K562 (cell line): ENCODE results near the gene ZNF121. TPM values are rescaled to one million over a fixed set of nuclear protein-coding genes. Genes with fewer than 3 reads are reported as not detected.

Experiments used
- ATAC-seq: fragments of 200-7000 bp; cut with Tn5 transposase; 3 replicates; pipeline ENCODE4 v1.9.1; 2020; ENCODE audit warnings: moderate library complexity
- BruUV-seq: library from RNA; stranded (reverse); fragments of 400-500 nt; replicated peaks from 2 replicates; lab custom pipeline; 2021; lab: Mats Ljungman, UMichigan
- CTCF ChIA-PET: fragments of 300-600 bp; formaldehyde crosslinking; extraction: SDS; loops from one replicate; lab custom pipeline; 2021; ENCODE audit warnings: low intra/inter-chr PET ratio; lab: Yijun Ruan, JAX
- POLR2A ChIA-PET: fragments of 300-600, 350-650 bp; sonication (Branson Sonifier 250); formaldehyde crosslinking; extraction: SDS; loops from one replicate; lab custom pipeline; 2021; ENCODE audit warnings: antibody characterized with exemption, inconsistent platforms; lab: Yijun Ruan, JAX
- DNase-seq, 4 experiments: peaks; one replicate each; pipeline versions ENCODE4 v3.0.0 to v3.0.0-alpha.2; 2011 to 2018; ENCODE audit warnings: low spot score in 3 of 4, mixed read lengths in 3 of 4; ENCODE audit errors: extremely low read depth in 1 of 4
- FAIRE-seq: peaks from 2 replicates; lab custom pipeline; 2011; peaks lifted over from hg19 to GRCh38; lab: Jason Lieb, UNC
- H2AFZ ChIP-seq: 2 replicates; pipeline ENCODE4 v1.6.0; 2011; ENCODE audit warnings: low read depth, low read length, control low read depth, inconsistent platforms
- H3K27ac ChIP-seq: fragments of 200-600 bp; 3 replicates; pipeline ENCODE4 v1.8.0; 2011; ENCODE audit warnings: low read depth, mild to moderate bottlenecking, control low read depth, inconsistent platforms, low read length, moderate library complexity, mixed read lengths; ENCODE audit errors: extremely low read depth
- H3K27me3 ChIP-seq, 2 experiments: fragments of 300-600 bp in 1 of 2; 2 replicates in 1 of 2; 3 replicates in 1 of 2; pipeline versions ENCODE4 v1.6.0 to v1.8.0; 2011; ENCODE audit warnings: inconsistent platforms in 2 of 2, low read length in 2 of 2, mild to moderate bottlenecking in 1 of 2, mixed read lengths in 1 of 2, moderate library complexity in 1 of 2; ENCODE audit not compliant: control insufficient read depth in 2 of 2, insufficient read depth in 2 of 2
- H3K36me3 ChIP-seq: fragments of 300-600 bp; 3 replicates; pipeline ENCODE4 v1.8.0; 2011; ENCODE audit warnings: mild to moderate bottlenecking, low read length, inconsistent platforms; ENCODE audit not compliant: control insufficient read depth, insufficient read depth
- H3K4me1 ChIP-seq, 2 experiments: fragments of 200-600 bp in 1 of 2; replicated peaks in 1 of 2; 2 replicates in 1 of 2; 3 replicates in 1 of 2; pipeline versions ENCODE4 v1.5.1 to v1.8.0; 2011; ENCODE audit warnings: inconsistent platforms in 2 of 2, low read length in 2 of 2, mild to moderate bottlenecking in 1 of 2, mixed read lengths in 1 of 2, moderate library complexity in 1 of 2; ENCODE audit not compliant: control insufficient read depth in 2 of 2, insufficient read depth in 2 of 2
- H3K4me2 ChIP-seq: 2 replicates; pipeline ENCODE4 v1.6.1; 2011; ENCODE audit warnings: low read length, control low read depth, inconsistent platforms, mixed read lengths; ENCODE audit not compliant: insufficient read depth
- H3K4me3 ChIP-seq: fragments of 200-600 bp; sonication (generic), shearing (Covaris generic); 2 replicates; pipeline ENCODE4 v1.5.1; 2016; ENCODE audit warnings: control low read depth, inconsistent platforms
- H3K79me2 ChIP-seq: fragments of 200-600 bp; 3 replicates; pipeline ENCODE4 v1.8.0; 2011; ENCODE audit warnings: low read length, inconsistent platforms; ENCODE audit not compliant: control insufficient read depth, insufficient read depth
- H3K9ac ChIP-seq, 2 experiments: 2 replicates each; pipeline versions ENCODE4 v1.6.0 to v1.6.1; 2011; ENCODE audit warnings: low read depth in 2 of 2, low read length in 2 of 2, control low read depth in 1 of 2, inconsistent platforms in 1 of 2, mild to moderate bottlenecking in 1 of 2, mixed read lengths in 1 of 2; ENCODE audit not compliant: insufficient read depth in 1 of 2
- H3K9me1 ChIP-seq: one replicate; pipeline ENCODE4 v1.6.0; 2011; ENCODE audit warnings: inconsistent platforms, mild to moderate bottlenecking, low read length, moderate library complexity; ENCODE audit not compliant: control insufficient read depth, insufficient read depth
- H3K9me3 ChIP-seq: replicated peaks from 2 replicates; pipeline ENCODE4 v1.5.1; 2011; ENCODE audit warnings: low read depth, low read length, inconsistent platforms; ENCODE audit not compliant: control insufficient read depth, insufficient read depth
- H4K20me1 ChIP-seq: replicated peaks from 2 replicates; pipeline ENCODE4 v1.6.1; 2011; ENCODE audit warnings: low read length, inconsistent platforms, mixed read lengths; ENCODE audit not compliant: control insufficient read depth, insufficient read depth
- FOSL1 ChIP-seq: fragments of 200-800 bp; sonication (Bioruptor generic); conservative IDR thresholded peaks from 2 replicates; pipeline ENCODE4 v1.6.1; 2016; ENCODE audit warnings: missing genetic modification characterization, missing compliant biosample characterization
- GTF2F1 ChIP-seq: IDR thresholded peaks from 2 replicates; pipeline ENCODE4 v1.6.1; 2011; ENCODE audit warnings: low read depth, low read length, improper control_type of control experiment
- MIER1 ChIP-seq: fragments of 450-650 bp; IDR thresholded peaks from 2 replicates; pipeline ENCODE4 v1.6.1; 2016; ENCODE audit warnings: antibody characterized with exemption, mild to moderate bottlenecking, low read depth
- NFIX ChIP-seq: fragments of 250-450 bp; sonication (Bioruptor Pico); IDR thresholded peaks from 2 replicates; pipeline ENCODE4 v1.4.0; 2020; ENCODE audit warnings: low read depth, mild to moderate bottlenecking, moderate library complexity
- POLR3G ChIP-seq: IDR thresholded peaks from 2 replicates; pipeline ENCODE4 v1.6.1; 2011; ENCODE audit not compliant: insufficient read length, insufficient replicate concordance; ENCODE audit errors: extremely low read depth
- PYGO2 ChIP-seq: fragments of 450-650 bp; IDR thresholded peaks from 2 replicates; pipeline ENCODE4 v1.6.1; 2016; ENCODE audit warnings: mild to moderate bottlenecking, missing genetic modification characterization, moderate library complexity, missing compliant biosample characterization
- SOX6 ChIP-seq: fragments of 450-650 bp; IDR thresholded peaks from 2 replicates; pipeline ENCODE4 v1.6.1; 2014; ENCODE audit warnings: mild to moderate bottlenecking
- YY1 ChIP-seq, 3 experiments: IDR thresholded peaks; 2 replicates each; pipeline ENCODE4 v1.6.1; 2011; ENCODE audit warnings: low read length in 2 of 3, mild to moderate bottlenecking in 2 of 3, moderate library complexity in 2 of 3, borderline replicate concordance in 1 of 3, control low read depth in 1 of 3, low read depth in 1 of 3; ENCODE audit not compliant: insufficient read depth in 3 of 3, insufficient replicate concordance in 2 of 3, control insufficient read depth in 1 of 3, insufficient read length in 1 of 3; ENCODE audit errors: extremely low read depth in 1 of 3
- ZNF740 ChIP-seq, 3 experiments: fragments of 200-800 bp in 1 of 3; sonication (Bioruptor generic) in 1 of 3; sonication (generic) in 1 of 3; formaldehyde crosslinking in 1 of 3; IDR thresholded peaks; 2 replicates each; pipeline versions ENCODE4 v1.6.1 to v1.8.0; 2016 to 2022; ENCODE audit warnings: mild to moderate bottlenecking in 2 of 3, missing compliant biosample characterization in 2 of 3, missing genetic modification characterization in 2 of 3, missing genetic modification reagents in 1 of 3
- WGBS: fragments of 100-300 bp; shearing (Covaris generic); methylation state at CpG from one replicate; pipeline ENCODE4 v1.1.6; 2016; ENCODE audit warnings: low coverage, mixed read lengths; ENCODE audit not compliant: insufficient coverage; ENCODE audit errors: missing lambda C conversion rate; 5-methylcytosine and 5-hydroxymethylcytosine counted together
- in situ Hi-C: fragments of 300-500 bp; cut with MboI; formaldehyde crosslinking; loops from 4 replicates; pipeline ENCODE4 v1.15.0; 2018; ENCODE audit warnings: inconsistent platforms, mixed read lengths
- intact Hi-C: fragments of 100-400 bp; cut with micrococcal nuclease; formaldehyde crosslinking; loops from 2 replicates; pipeline ENCODE4 v1.14.2; 2022
- polyA plus RNA-seq, 8 experiments: library from polyadenylated mRNA; depleted of rRNA in 4 of 8; stranded (reverse) in 5 of 8; unstranded in 3 of 8; fragments of >200 nt; fragmentation: Nextera tagmentation in 2 of 8; fragmentation: Illumina TruSeq in 1 of 8; extraction: Ambion mirVana in 2 of 8; extraction: Trizol in 1 of 8; gene quantifications; 2 replicates each; pipeline versions ENCODE4 v1.2.1 to v1.2.3, GENCODE V29; 2011 to 2014; ENCODE audit warnings: inconsistent platforms in 1 of 8, missing spikeins in 1 of 8
- total RNA-seq, 7 experiments: library from RNA; depleted of rRNA in 6 of 7; stranded (reverse); fragments of >200 nt in 6 of 7; fragmentation: Illumina TruSeq in 2 of 7; extraction: Trizol in 2 of 7; gene quantifications; 2 replicates each; pipeline versions ENCODE4 v1.2.1 to v1.2.3, GENCODE V29; 2011 to 2021; ENCODE audit warnings: low replicate concordance in 1 of 7

Gene ZNF121
- total and polyA plus RNA-seq, 9 of the 15 experiments (the other 6 are each of a cell fraction or from before 2014, with no cell fraction given), result 14.6 to 115 (median 33.4) TPM

DNA sequence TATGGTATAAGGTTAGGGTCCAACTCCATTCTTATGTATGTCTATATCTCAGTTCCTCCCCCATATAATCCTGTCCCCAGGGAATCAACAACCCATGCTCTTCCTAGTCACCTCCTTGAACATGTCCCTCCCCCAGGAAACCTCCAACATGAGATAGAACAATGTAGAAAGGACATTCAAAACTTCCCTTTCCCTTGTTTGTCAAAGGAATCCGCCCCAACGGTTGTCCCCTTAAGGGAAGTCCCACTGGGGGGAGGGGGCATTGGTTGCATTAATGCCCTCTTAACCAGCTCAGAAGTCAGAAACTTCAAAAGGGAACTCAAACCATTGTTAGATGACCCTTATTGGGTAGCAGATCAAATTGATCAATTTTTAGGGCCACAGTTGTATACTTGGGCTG is 43.6 kb upstream of the ZNF121 start:
- Histone ChIP-seq H3K4me1 (peaks cover 0 to 3% of the 10 kb centered on the region in 2 experiments; a peak in 1 of 5 replicates), H3K79me2 (no peaks in the 10 kb centered on the region), H4K20me1 (no peaks in the 10 kb centered on the region), H3K27me3 (no peaks in the 10 kb centered on the region), H3K27ac (no peak overlapping the region), H3K9me1 (no peaks in the 10 kb centered on the region), H3K9me3 (no peaks in the 10 kb centered on the region), H3K4me3 (no peak overlapping the region), H3K9ac (no peak overlapping the region), H2AFZ (no peak overlapping the region), H3K36me3 (no peaks in the 10 kb centered on the region), H3K4me2 (no peak overlapping the region)
- no TSS peak for BruUV-seq
- intact Hi-C loops (loop anchor here (10.0 kb wide), 1 partner anchor 287 kb away; no protein-coding TSS in a partner anchor), in situ Hi-C loops (loop anchor here (5.0 to 10.0 kb wide), 2 partner anchors 164 to 493 kb away; no protein-coding TSS in a partner anchor)
- no peak for FAIRE-seq
- POLR2A ChIA-PET, result no interaction called here
- no peak for DNase-seq
- WGBS, result 33% methylated on average over 2 of the region's 2 CpGs
- TF ChIP-seq MIER1 (no peak), YY1 (IDR thresholded peaks at IDR 0.05; ENCODE audit: borderline replicate concordance in 1 of 3, control insufficient read depth in 1 of 3, extremely low read depth in 1 of 3, insufficient read depth in 3 of 3, insufficient read length in 1 of 3, insufficient replicate concordance in 2 of 3, low read depth in 1 of 3, low read length in 2 of 3) (no peak), PYGO2 (tag) (no peak)
- CTCF ChIA-PET, result interaction anchor here (1.2 kb wide), 1 partner anchor 163 kb away, joined by 4 read pairs; no protein-coding TSS in a partner anchor
- no peak for ATAC-seq

DNA sequence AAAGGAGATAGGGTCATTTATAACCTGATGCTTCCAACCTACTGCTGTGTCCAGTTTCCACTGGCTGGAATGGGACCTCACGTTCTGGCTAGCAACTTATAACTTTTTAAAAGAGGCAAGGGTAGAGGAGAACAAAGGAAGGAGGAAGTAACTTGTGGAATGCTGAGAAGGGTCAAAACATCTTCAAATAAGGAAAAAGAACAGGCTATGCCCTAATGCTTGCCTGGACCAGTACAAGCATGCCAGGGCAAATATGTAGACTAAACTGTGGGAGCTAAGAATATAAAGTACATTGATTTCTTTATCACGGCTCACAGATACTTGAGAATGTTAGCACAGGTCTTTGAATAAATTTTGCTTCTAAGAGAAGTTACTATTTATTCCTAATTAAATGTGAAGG is 38.2 kb upstream of the ZNF121 start:
- no peak for FAIRE-seq
- Histone ChIP-seq H3K9me3 (no peaks in the 10 kb centered on the region), H2AFZ (no peak overlapping the region), H3K4me2 (no peak overlapping the region), H3K4me1 (peaks cover 0 to 3% of the 10 kb centered on the region in 2 experiments; a peak in 2 of 5 replicates), H3K79me2 (peaks cover 21% of the 10 kb centered on the region), H3K27ac (no peak overlapping the region), H3K9me1 (no peaks in the 10 kb centered on the region), H3K4me3 (no peak overlapping the region), H4K20me1 (no peaks in the 10 kb centered on the region), H3K27me3 (no peaks in the 10 kb centered on the region), H3K36me3 (peaks cover 19% of the 10 kb centered on the region; the same call in 2 of the 3 replicates), H3K9ac (no peak overlapping the region)
- WGBS, result 53% methylated on average over 2 of the region's 2 CpGs
- no peak for DNase-seq
- ATAC-seq, result no peak
- in situ Hi-C loops, result loop anchor here (10.0 kb wide), 1 partner anchor 488 kb away; no protein-coding TSS in a partner anchor
- BruUV-seq, result no TSS peak
- ChIA-PET CTCF (no interaction called here), POLR2A (no interaction called here)
- intact Hi-C loops, result loop anchor here (5.0 to 10.0 kb wide), 2 partner anchors 35 to 292 kb away; no protein-coding TSS in a partner anchor
- TF ChIP-seq GTF2F1, result no peak
- TF ChIP-seq NFIX, result no peak
- no peak for TF ChIP-seq SOX6
- no peak for TF ChIP-seq POLR3G
- no peak for TF ChIP-seq ZNF740 (CRISPR knock-in tag; IDR thresholded peaks at IDR 0.05)
- no peak for TF ChIP-seq ZNF740 (tag; IDR thresholded peaks at IDR 0.05)
- no peak for TF ChIP-seq FOSL1 (tag)
